ENCODE measurements around the gene EIF4A3. TPM values are rescaled to one million over a fixed set of nuclear protein-coding genes. Genes with fewer than 3 reads are reported as not detected.

EIF4A3 gene
- total RNA-seq, 2 donors from 2014 or later = 16.8 to 40.7 TPM

- no peaks in the 10 kb centered on the region for H3K27me3 ChIP-seq
- DNase-seq (no peak), ATAC-seq (no peak)
- 79 to 80% methylated on average over 12 to 30 of the region's 30 CpGs for WGBS, 2 donors
- no peak overlapping the region for H3K27ac ChIP-seq
- no peak overlapping the region for H3K4me3 ChIP-seq
- peaks cover 7% of the 10 kb centered on the region for H3K4me1 ChIP-seq
- no peaks in the 10 kb centered on the region for H3K9me3 ChIP-seq
- no peaks in the 10 kb centered on the region for H3K36me3 ChIP-seq (replicated peaks in 1 of 2; ENCODE audit: insufficient read depth in 1 of 2, low read depth in 2 of 2)
- intact Hi-C loops (cut with DNase I) = no loop called here
- TF ChIP-seq POLR2A (IDR thresholded peaks at IDR 0.05) (no peak), CTCF (IDR thresholded peaks at IDR 0.05) (no peak)
Measured at GRCh38 chr17:80182118-80182844, 35.4 kb upstream of the EIF4A3 start.

DNA sequence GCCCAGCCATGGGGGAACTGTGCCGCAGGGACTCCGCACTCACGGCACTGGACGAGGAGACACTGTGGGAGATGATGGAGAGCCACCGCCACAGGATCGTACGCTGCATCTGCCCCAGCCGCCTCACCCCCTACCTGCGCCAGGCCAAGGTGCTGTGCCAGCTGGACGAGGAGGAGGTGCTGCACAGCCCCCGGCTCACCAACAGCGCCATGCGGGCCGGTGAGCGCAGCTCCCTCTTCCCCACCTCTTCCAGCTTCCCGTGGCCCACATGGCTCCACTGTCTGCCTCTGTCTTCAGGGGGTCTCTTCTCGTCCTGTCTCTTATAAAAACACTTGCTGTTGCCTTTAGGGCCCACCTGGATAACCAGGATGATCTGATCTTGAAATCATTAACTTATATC is 34.5 kb upstream of the EIF4A3 start:
- Histone ChIP-seq H3K36me3 (replicated peaks in 1 of 2; ENCODE audit: insufficient read depth in 1 of 2, low read depth in 2 of 2) (no peaks in the 10 kb centered on the region), H3K27ac (no peak overlapping the region), H3K9me3 (no peaks in the 10 kb centered on the region), H3K4me3 (no peak overlapping the region), H3K27me3 (no peaks in the 10 kb centered on the region), H3K4me1 (no peaks in the 10 kb centered on the region)
- 87 to 90% methylated on average over 14 to 17 of the region's 17 CpGs for WGBS, 2 donors
- intact Hi-C loops (cut with DNase I) = no loop called here
- TF ChIP-seq POLR2A (IDR thresholded peaks at IDR 0.05) = no peak
- no peak for TF ChIP-seq CTCF (IDR thresholded peaks at IDR 0.05)
- ATAC-seq (no peak), DNase-seq (no peak)

- Histone ChIP-seq H3K4me3 (no peak overlapping the region), H3K27me3 (no peaks in the 10 kb centered on the region), H3K27ac (no peak overlapping the region), H3K4me1 (no peaks in the 10 kb centered on the region), H3K36me3 (replicated peaks in 1 of 2; ENCODE audit: insufficient read depth in 1 of 2, low read depth in 2 of 2) (no peaks in the 10 kb centered on the region), H3K9me3 (no peaks in the 10 kb centered on the region)
- 72 to 73% methylated on average over 12 to 14 of the region's 14 CpGs for WGBS, 2 donors
- ATAC-seq (no peak), DNase-seq (no peak)
- intact Hi-C loops (cut with DNase I) = no loop called here
- TF ChIP-seq POLR2A (IDR thresholded peaks at IDR 0.05) (no peak), CTCF (IDR thresholded peaks at IDR 0.05) (no peak)
Measured at GRCh38 chr17:80180192-80180591, 33.3 kb upstream of the EIF4A3 start.

GRCh38 chr17:80177986-80178595 is 31.2 kb upstream of the EIF4A3 start:
- intact Hi-C loops (cut with DNase I) = no loop called here
- Histone ChIP-seq H3K27ac (no peak overlapping the region), H3K9me3 (no peaks in the 10 kb centered on the region), H3K27me3 (no peaks in the 10 kb centered on the region), H3K36me3 (replicated peaks in 1 of 2; ENCODE audit: insufficient read depth in 1 of 2, low read depth in 2 of 2) (no peaks in the 10 kb centered on the region), H3K4me1 (no peaks in the 10 kb centered on the region), H3K4me3 (no peak overlapping the region)
- TF ChIP-seq POLR2A (IDR thresholded peaks at IDR 0.05) = no peak
- no peak for DNase-seq
- WGBS, 2 donors = 65 to 72% methylated on average over 20 to 21 of the region's 21 CpGs
- ATAC-seq = no peak

GRCh38 chr17:80176757-80177156 is 29.8 kb upstream of the EIF4A3 start:
- ATAC-seq (no peak), DNase-seq (no peak)
- 74 to 79% methylated on average over 8 to 11 of the region's 11 CpGs for WGBS, 2 donors
- no peak overlapping the region for H3K4me3 ChIP-seq
- no peaks in the 10 kb centered on the region for H3K27me3 ChIP-seq
- no peak for TF ChIP-seq POLR2A (IDR thresholded peaks at IDR 0.05)
- no peak for TF ChIP-seq CTCF (IDR thresholded peaks at IDR 0.05)
- no peaks in the 10 kb centered on the region for H3K4me1 ChIP-seq
- no peaks in the 10 kb centered on the region for H3K36me3 ChIP-seq (replicated peaks in 1 of 2; ENCODE audit: insufficient read depth in 1 of 2, low read depth in 2 of 2)
- no peak overlapping the region for H3K27ac ChIP-seq
- intact Hi-C loops (cut with DNase I) = no loop called here
- H3K9me3 ChIP-seq = no peaks in the 10 kb centered on the region

Measured in body of pancreas (tissue), 4 donors.